ENCODE measurements around the gene GTF3C4. TPM values are rescaled to one million over a fixed set of nuclear protein-coding genes. Genes with fewer than 3 reads are reported as not detected.

GTF3C4 gene
- total and polyA plus RNA-seq, 2 experiments from 2014 or later = 6.1 to 19.2 TPM

GRCh38 chr9:132663117-132663516, 7.1 kb upstream of the GTF3C4 start:
- H4K20me1 ChIP-seq (ENCODE audit: insufficient read depth, poor library complexity, severe bottlenecking) = peaks cover 4% of the 10 kb centered on the region
- H3K27ac ChIP-seq = no peak overlapping the region
- no peaks in the 10 kb centered on the region for H3K27me3 ChIP-seq
- peaks cover 59% of the 10 kb centered on the region for H3K79me2 ChIP-seq
- no peaks in the 10 kb centered on the region for H3K9me3 ChIP-seq (ENCODE audit: low read depth)
- no peaks in the 10 kb centered on the region for H3K36me3 ChIP-seq (replicated peaks; ENCODE audit: insufficient read depth, low read depth)
- WGBS (ENCODE audit: low lambda C conversion rate, missing lambda C conversion rate) = 66% methylated on average over 11 of the region's 11 CpGs
- no peak for TF ChIP-seq EZH2 (IDR thresholded peaks at IDR 0.05; ENCODE audit: borderline replicate concordance)
- no peak for TF ChIP-seq EZH2phosphoT487 (IDR thresholded peaks at IDR 0.05; ENCODE audit: low read depth, severe bottlenecking, unreplicated experiment)
- no peak for TF ChIP-seq CTCF (IDR thresholded peaks at IDR 0.05; ENCODE audit: poor library complexity)
- DNase-seq (ENCODE audit: low spot score) = no peak
- no peaks in the 10 kb centered on the region for H3K4me1 ChIP-seq (ENCODE audit: insufficient read depth)
- no peak overlapping the region for H3K4me3 ChIP-seq
- no peaks in the 10 kb centered on the region for H3K9me2 ChIP-seq (replicated peaks; ENCODE audit: insufficient read depth)
- H3K4me2 ChIP-seq = no peak overlapping the region
- no peak overlapping the region for H2AFZ ChIP-seq

DNA sequence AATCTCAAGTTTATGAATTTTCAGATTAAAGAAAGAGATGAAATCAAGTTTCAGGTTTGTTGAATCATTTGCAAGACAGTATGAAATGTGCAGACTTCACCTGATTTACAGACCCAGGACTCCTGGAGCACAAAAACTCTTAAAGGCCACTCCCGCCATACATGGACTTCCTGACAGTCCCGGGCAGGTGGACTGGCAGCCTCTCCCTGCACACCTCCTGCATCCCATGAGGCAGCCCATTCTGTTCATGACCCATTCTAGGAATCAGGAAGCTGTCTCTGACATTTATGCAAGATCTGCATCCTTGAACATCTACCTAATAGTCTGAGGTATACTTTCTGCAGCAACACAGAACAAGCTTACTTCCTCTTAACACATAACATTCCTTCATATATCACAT, 6.4 kb upstream of the GTF3C4 start:
- Histone ChIP-seq H3K9me2 (replicated peaks; ENCODE audit: insufficient read depth) (no peaks in the 10 kb centered on the region), H3K4me2 (no peak overlapping the region), H3K27me3 (no peaks in the 10 kb centered on the region), H3K36me3 (replicated peaks; ENCODE audit: insufficient read depth, low read depth) (no peaks in the 10 kb centered on the region), H3K4me1 (ENCODE audit: insufficient read depth) (peaks cover 6% of the 10 kb centered on the region), H3K79me2 (peaks cover 66% of the 10 kb centered on the region), H3K27ac (no peak overlapping the region), H3K4me3 (no peak overlapping the region), H3K9me3 (ENCODE audit: low read depth) (no peaks in the 10 kb centered on the region), H2AFZ (no peak overlapping the region), H4K20me1 (ENCODE audit: insufficient read depth, poor library complexity, severe bottlenecking) (peaks cover 4% of the 10 kb centered on the region)
- no peak for TF ChIP-seq EZH2 (IDR thresholded peaks at IDR 0.05; ENCODE audit: borderline replicate concordance)
- TF ChIP-seq CTCF (IDR thresholded peaks at IDR 0.05; ENCODE audit: poor library complexity) = no peak
- TF ChIP-seq EZH2phosphoT487 (IDR thresholded peaks at IDR 0.05; ENCODE audit: low read depth, severe bottlenecking, unreplicated experiment) = no peak
- DNase-seq (ENCODE audit: low spot score) = no peak
- WGBS (ENCODE audit: low lambda C conversion rate, missing lambda C conversion rate) = 89% methylated on average over 2 of the region's 2 CpGs

DNA sequence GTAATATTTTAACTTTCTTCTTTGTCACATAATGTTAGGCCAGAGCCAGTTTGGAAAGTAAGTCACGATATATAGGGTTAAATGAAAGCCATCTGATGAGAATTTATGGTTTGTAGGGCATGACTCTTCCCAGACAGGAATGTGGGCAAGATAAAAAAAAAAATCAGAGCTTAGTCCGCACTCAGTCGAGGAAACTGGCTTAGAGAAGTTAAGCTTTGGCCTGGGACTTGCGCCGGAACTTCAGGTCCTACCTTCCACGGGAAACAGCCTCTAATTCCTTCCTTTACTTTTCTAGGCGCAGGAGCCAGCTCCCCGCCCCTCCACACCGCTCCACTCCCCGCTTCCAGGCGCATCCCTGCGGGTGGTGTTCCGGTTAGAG, 956 bp upstream of the GTF3C4 start:
- peak overlapping the region; percentile 99 for H3K4me3 ChIP-seq
- no peaks in the 10 kb centered on the region for H3K36me3 ChIP-seq (replicated peaks; ENCODE audit: insufficient read depth, low read depth)
- H3K79me2 ChIP-seq = peaks cover 88% of the 10 kb centered on the region
- H3K27ac ChIP-seq = peak overlapping the region; percentile 99
- H3K9me3 ChIP-seq (ENCODE audit: low read depth) = no peaks in the 10 kb centered on the region
- TF ChIP-seq CTCF (IDR thresholded peaks at IDR 0.05; ENCODE audit: poor library complexity) (no peak), EZH2phosphoT487 (IDR thresholded peaks at IDR 0.05; ENCODE audit: low read depth, severe bottlenecking, unreplicated experiment) (no peak), EZH2 (IDR thresholded peaks at IDR 0.05; ENCODE audit: borderline replicate concordance) (no peak)
- H3K4me1 ChIP-seq (ENCODE audit: insufficient read depth) = peaks cover 24% of the 10 kb centered on the region
- H3K4me2 ChIP-seq = peak overlapping the region; percentile 96
- H2AFZ ChIP-seq = peak overlapping the region; percentile 96
- peaks cover 21% of the 10 kb centered on the region for H4K20me1 ChIP-seq (ENCODE audit: insufficient read depth, poor library complexity, severe bottlenecking)
- DNase-seq (ENCODE audit: low spot score) = peak; percentile 77
- no peaks in the 10 kb centered on the region for H3K27me3 ChIP-seq
- no peaks in the 10 kb centered on the region for H3K9me2 ChIP-seq (replicated peaks; ENCODE audit: insufficient read depth)
- WGBS (ENCODE audit: low lambda C conversion rate, missing lambda C conversion rate) = under 1% methylated on average over 13 of the region's 13 CpGs

Measured in hepatocyte (in vitro differentiated cells).